Epithelial cell of esophagus (primary cell): Measurements from ENCODE around the gene POLR2L.

Source experiments
- DNase-seq: peaks from one replicate; pipeline ENCODE4 v3.0.0; 2010; ENCODE audit warnings: low read depth
- H3K4me3 ChIP-seq: 2 replicates; pipeline ENCODE4 v1.5.1; 2011; ENCODE audit warnings: mild to moderate bottlenecking, low read length, control low read depth
- CTCF ChIP-seq: IDR thresholded peaks from 2 replicates; pipeline ENCODE4 v1.5.1; 2011; ENCODE audit warnings: low read depth, mild to moderate bottlenecking, low read length, control low read depth, inconsistent platforms; ENCODE audit not compliant: insufficient read depth; ENCODE audit errors: missing control alignments

POLR2L gene

DNA sequence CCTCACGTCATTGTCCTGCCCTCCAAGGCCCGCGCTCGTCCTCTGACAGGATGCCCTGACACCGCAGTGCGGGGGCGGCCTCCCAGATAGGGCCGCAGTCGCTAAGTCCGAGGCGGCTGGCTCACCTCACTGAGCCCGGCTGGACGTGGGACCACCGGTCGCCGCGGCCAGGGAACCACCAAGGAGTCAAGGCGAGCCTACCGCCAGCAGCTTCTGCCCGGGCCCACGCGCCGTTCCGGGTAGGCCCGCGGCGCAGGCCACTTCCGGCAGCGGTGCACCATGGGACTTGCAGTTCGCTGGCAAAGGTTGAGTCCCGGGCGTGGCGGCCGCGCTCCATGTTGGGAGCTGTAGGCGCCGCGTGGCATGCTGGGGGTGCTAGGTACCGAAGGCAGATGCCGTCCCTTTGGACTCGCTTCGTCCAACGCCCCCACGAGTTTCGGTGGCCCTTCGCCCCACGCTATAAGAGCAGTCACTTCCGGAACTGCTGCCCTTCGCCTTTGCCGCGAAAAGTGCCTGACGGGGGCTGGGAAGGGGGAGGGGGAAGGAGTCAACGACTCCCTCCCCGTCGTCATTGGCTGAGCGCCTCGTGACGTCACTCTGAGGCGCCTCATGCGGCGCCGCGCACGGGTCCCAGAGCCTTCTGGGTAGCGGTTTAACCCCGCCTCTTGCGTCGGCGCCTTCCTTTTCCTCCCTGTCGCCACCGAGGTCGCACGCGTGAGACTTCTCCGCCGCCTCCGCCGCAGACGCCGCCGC, 32.9 kb downstream of the POLR2L start, which contains the start of gene RPLP2:
Gene RPLP2, plus strand, starts transcription at position 681 of the 753 bp plus-strand sequence. CDS start 268 bp downstream, outside the sequence.
- TF ChIP-seq CTCF, result no peak
- peak; percentile 97 for DNase-seq
- peak within 1 kb of the TSS; percentile 92 for H3K4me3 ChIP-seq

GRCh38 chr11:808427-809286, 33.7 kb downstream of the POLR2L start:
- DNase-seq, result no peak
- H3K4me3 ChIP-seq, result peak overlapping the region; percentile 92
- TF ChIP-seq CTCF, result no peak

DNA sequence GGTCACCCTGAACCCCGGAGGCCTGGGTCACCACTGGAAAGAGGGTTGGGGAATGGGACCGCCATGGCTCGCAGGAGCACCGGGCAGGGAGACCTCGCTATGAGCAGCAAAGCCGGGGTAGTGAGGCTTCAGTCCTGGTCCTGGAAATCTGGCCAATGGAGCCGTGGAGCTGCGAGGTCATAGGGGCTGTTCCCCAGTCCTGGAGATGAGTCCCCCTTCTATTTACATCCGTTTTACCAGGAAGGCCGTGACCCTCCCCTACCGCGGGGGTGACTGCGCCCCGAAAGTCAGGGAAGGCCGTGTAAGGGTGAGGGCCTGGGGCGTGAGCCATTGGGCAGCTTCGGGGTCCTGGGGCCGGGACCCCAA, 37.7 kb downstream of the POLR2L start:
- no peak for DNase-seq
- TF ChIP-seq CTCF, result no peak
- peak overlapping the region; percentile 75 for H3K4me3 ChIP-seq

- peak overlapping the region; percentile 75 for H3K4me3 ChIP-seq
- DNase-seq, result peak; percentile 77
- no peak for TF ChIP-seq CTCF
These were observed 38.3 kb downstream of the POLR2L start for GRCh38 chr11:803770-804598.

- no peak for TF ChIP-seq CTCF
- no peak for DNase-seq
- H3K4me3 ChIP-seq, result no peak overlapping the region
These were observed 38.9 kb downstream of the POLR2L start for GRCh38 chr11:803467-803742.

DNA sequence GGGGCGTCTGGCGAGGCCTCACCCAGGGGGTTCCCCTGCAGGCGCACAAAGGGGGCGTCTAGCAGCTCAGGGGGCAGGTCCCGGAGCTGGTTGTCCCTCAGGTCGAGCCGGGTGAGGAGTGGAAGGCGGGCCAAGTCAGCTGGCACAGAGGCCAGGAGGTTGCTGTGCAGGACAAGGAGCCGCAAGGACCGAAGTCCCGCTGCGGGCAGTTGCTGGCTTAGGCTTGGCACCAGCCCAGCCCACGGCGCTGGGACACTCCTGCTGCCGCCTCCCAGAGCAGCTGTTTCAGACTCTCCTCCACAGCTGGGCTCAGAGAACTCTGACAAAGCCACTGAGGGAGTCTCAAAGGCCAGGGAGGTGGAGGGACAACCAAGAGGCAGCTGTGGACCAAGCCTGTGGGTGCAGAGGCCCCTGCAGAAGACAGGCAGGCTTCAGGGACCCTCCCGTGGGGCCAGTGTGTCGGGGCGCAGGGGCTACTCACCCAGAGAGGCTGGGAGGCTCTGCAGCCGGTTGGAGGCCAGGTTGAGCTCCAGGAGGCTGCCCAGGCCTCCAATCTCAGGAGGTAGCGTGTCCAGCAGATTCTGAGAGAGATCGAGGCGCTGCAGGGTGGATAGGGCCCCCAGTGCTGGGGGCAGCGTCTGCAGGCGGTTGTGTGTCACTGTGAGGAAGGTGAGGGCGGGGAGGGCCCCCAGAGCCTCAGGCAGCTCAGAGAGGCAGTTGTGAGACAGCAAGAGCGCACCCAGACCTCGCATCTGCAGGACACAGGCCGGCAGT, 39.4 kb downstream of the POLR2L start:
- TF ChIP-seq CTCF, result no peak
- no peak overlapping the region for H3K4me3 ChIP-seq

More for the DNA sequence above, 39.4 kb downstream of the POLR2L start:
- DNase-seq, result no peak
